ENCODE data around the gene PHF1.

DNA sequence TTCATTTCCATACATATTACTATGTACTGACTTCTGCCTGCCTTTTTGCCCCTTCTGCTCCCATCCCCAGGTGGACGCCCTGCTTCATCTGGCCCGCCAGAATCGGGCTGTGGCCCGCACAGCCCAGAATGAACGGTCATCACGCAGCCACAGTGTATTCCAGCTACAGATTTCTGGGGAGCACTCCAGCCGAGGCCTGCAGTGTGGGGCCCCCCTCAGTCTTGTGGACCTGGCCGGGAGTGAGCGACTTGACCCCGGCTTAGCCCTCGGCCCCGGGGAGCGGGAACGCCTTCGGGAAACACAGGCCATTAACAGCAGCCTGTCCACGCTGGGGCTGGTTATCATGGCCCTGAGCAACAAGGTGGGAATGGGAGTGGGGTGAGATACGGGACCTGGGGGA lies 4.7 kb upstream of the PHF1 start:
- TF ChIP-seq CTCF (conservative IDR thresholded peaks at IDR 0.05; ENCODE audit: low read length) (no peak), EZH2phosphoT487 (IDR thresholded peaks at IDR 0.05; ENCODE audit: borderline replicate concordance) (no peak)

Measured in Loucy (cell line).